ELF-1 (cell line): ENCODE results near the gene SLC2A1.

Source experiments
- DNase-seq: peaks from one replicate; pipeline ENCODE4 v3.0.0-alpha.2; 2016; ENCODE audit warnings: low read depth, low spot score

Gene SLC2A1

DNA sequence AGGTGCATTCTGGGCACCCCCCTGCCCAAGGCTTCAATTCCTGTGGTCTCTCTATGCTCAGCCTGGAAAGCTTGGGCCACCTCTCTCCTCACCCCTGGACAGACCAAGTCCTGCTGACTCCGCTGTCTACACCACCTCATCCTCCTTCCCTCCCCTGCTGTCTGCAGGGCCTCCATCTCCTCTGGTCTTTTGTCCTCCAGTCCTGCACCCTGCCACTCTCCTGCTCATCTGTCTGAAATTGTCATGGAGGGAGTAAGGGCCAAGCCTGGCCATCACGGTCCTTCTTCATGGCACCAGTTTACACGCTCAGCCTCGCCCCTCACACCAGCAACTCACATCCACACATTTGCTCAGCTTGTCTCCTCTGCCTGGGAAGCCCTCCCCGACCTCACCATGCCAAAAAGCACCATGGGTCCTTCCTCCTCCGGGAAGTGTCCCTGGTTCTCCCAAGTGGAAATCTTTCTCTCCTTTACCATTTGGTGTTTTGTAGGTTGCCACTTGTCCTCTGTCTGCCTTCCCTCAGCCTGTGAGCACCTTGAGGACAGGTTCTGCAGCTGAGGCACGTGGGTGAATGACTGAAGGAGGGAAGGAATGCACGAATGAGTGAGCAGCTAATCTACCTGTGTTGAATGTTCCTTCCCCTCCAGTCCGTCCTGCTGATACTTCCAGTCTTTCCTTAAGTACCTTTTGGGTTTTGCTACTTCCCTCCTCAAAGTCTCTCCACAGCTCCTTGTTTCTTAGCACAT is 2.1 kb upstream of the SLC2A1 start:
- peak; percentile 14 for DNase-seq

DNA sequence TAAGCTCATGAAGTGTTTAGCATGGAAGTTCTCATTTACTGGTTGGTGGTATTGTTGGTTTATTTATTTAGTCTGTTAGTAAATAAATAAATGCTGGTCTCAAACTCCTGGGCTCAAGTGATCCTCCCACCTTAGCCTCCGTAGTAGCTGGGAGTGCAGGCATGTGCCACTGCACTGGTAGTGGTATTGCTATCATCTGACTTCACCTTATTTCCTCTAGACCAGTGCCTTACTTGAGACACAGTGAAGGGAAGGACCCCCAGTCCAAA is 1.4 kb upstream of the SLC2A1 start:
- no peak for DNase-seq

DNA sequence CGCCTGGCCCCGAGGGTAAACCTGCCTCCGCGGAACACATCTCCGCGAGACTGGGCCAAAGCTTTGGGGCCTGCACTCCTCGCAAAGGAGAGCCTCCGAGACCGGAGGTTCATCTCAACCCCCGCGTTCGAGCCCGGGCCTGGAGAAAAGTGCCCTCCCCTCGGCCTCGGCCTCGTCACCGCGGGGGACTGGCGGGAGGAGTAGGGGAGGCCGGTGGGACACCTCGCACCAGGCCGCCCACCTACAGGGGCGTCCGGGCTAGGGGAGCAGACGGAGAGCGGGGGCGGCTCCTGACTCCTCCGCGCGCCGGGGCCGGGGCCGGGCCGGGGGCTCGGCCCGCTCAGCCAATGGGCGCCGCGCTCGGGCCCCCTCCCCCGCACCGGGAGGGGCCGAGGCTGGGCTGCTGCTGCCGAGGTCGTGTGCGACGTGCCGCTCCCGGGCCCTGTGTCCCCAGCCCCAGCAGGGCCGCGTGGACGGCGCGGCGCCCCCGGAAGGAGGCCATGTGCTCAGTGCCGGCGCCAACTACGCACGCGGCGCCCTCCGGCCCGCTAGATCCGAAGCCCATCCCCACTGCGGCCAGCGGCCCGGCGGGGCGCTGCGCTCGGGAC is 684 bp downstream of the SLC2A1 start:
- peak; percentile 57 for DNase-seq

DNA sequence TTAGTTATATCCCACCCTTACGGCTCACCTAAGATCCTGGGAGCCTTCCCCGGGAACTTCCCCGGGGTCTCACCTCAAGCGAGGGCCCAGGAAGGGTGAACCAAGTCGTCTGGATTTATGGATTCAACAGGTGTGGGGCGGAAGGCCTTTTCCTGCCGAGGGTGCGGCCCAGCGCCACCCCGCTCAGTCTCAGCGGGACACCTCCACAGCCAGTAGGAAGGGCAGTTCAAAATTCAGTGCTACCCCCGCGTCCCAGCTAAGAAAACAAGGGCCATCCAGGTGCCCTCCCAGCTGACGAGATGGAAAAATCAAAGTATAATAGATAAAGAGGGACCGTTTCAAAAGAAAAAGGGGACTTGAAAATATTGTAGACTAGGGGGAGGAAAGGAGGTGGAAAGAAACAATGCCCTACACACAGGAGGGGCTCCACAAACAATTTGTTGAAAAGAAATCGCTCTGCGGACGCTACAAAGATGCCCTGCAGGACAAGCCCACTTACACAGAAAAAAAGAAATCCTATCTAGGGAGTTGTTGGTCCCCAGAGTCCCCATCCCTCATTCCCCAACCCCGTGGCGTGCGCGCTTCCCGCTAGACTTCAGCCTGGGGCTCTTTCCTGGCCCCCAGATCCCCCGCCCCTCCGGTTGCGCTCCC is 1.3 kb downstream of the SLC2A1 start:
- peak; percentile 39 for DNase-seq

DNA sequence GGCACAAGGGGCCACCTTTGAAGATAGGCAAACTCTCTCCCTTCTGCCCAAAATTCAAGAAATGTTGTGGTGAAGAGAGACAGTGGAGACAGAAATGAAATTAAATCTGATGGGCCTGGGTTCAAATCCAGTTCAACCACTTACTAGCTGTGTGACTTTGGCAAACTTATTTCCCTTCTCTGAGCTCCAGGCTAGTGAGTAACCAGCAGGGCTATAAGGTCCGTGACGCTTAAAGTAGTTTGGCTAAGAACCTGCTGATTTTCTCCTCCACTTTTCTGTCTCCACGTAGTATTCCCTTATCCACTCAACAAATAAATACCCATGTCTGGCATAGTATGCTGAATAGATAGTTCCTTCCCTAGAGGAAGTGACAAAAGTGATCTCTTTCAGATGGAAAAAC is 1.9 kb downstream of the SLC2A1 start:
- no peak for DNase-seq

DNA sequence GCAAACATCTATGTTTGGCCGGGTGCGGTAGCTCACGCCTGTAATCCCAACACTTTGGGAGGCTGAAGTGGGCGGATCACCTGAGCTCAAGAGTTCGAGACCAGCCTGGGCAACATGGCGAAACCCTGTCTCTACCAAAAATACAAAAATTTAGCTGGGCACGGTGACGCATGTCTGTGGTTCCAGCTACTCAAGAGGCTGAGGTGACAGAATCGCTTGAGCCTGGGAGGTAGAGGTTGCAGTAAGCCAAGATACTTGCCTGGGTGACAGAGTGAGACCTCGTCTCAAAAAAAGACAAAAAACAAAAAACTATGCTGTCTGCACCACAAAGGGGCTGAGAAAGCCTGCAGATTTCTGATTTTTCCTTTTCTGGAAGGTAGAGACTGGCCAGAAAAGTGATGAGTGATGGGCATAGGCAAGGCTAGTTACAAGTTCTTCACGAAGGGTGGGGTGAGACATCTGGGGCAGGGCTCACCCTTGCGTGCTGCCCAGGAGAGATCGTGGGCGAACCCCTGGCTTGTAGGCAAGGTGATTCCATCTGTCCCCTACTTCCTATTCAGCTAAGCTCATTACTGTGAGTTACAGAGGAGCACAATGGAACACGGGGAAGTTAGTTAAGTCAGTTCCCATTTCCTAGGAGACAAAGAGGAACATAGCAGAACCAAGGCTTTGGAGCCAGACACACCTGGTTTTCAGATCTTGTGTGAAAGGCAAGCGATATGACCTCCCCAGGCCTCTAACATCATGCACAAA is 3.2 kb downstream of the SLC2A1 start:
- peak; percentile 8 for DNase-seq

DNA sequence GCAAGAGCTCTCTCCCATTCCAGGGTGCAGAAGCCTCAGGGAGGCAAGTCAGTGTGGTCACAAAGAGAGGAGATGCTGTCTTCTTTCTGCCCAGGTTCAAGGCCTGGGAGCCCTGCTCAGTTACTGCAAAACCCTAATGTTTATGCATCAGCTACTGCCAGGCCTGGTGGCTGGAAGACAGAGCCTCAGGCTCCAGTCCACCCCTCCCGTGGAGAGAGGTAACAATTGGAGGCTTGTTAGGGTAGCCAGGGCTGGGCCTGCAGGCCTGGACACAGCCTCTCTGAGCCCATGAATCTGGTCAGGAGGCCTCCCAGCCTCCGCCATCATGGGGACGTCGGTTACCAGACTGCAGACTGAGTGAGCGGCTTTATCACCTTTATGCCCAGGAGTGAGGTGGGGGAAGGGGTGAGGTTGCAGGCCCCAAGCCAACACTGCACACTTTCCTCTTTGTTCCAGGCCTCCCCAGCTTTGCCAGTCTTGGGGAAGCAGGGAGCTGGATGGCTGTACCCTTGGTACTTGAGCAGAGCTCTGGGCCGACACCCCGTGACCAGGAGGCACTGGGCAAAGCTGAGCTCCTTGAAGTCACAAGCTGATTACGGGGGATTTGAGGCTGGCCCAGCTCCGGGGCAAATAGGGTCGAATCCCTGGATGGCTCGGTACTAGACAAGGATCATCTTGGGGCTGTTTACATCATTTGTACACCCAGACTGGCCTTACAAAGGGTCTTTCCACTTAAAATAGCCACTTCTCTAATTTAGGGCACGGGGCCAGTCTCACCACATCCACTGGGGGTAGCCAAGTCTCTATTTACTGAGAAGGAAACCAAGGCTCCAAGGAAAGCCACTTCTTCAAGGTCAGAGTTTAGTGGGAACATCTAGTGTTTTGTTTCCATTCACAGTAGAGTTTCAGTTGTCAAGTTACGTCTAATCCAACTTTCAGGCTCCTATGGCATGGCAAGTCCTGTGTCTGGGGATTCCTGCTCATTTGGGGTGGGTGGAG is 5.2 kb downstream of the SLC2A1 start:
- peak; percentile 56 for DNase-seq

DNA sequence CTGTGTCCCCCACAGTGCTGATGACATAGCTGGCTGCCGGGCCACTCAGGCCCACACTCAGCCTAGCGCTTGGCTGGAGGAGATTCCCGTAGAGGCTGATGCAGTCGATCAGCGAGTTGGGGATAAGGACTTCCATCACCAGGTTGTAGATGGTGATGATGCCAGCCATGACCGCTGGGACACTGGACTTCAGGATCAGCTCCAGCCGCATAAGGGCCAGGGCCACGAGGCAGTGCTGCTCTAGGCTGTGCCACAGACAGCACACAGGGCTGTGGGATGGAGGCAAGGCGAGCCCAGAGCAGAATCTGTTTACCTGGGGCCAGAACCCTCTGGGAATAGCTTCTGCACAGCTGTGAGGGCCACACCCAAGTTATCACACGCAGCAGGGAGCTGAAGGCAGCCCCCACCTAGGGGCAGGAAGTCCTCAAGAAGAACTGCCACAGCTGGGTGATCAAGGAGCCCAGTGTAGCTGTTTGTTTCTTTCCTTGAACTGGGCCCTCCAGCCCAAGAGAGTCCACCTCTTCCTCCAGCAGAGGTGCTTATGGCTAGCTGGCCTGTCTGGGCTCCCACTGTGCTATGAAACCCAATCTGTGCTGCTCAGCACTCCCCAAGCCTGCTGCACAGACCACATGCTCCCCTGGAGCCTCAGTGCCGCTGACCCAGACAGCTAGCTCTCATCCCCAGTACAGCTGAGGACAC is 6.2 kb downstream of the SLC2A1 start:
- DNase-seq: no peak

DNA sequence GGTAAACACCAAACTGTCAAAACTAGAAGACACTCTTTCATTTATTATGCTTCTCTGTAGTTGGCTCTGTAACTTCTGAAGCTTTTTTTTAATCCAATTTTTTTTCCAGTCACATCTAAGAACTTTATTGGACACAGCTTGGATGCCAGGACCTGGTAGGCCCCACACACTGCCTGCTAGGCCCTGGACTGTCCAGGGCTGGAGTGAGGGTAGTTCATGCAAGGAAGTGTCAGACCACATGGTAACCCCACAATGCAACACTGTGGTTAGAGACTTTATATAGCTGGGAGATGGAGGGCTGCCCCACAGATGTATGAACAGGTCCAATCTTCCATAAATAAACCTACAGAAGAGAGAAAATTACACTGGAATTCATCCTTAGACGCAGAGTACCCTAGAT is 7.1 kb downstream of the SLC2A1 start:
- DNase-seq: peak; percentile 6

DNA sequence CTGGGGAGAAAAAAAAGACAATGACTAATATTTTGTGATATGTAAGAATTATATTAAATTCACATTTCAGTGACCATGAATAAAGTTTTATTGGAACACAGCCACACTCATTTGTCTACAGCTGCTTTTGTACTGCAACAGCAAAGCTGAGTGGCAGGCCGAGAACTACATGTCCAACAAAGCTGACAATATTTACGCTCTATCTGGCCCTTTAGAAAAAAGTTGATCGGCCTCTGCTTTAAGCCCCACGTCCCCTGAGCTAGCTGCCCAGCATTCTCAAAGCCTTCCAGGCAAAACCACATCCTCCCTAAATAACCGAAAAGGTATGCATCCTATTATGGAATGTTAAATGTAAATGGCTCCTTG is 8.6 kb downstream of the SLC2A1 start:
- no peak for DNase-seq

DNA sequence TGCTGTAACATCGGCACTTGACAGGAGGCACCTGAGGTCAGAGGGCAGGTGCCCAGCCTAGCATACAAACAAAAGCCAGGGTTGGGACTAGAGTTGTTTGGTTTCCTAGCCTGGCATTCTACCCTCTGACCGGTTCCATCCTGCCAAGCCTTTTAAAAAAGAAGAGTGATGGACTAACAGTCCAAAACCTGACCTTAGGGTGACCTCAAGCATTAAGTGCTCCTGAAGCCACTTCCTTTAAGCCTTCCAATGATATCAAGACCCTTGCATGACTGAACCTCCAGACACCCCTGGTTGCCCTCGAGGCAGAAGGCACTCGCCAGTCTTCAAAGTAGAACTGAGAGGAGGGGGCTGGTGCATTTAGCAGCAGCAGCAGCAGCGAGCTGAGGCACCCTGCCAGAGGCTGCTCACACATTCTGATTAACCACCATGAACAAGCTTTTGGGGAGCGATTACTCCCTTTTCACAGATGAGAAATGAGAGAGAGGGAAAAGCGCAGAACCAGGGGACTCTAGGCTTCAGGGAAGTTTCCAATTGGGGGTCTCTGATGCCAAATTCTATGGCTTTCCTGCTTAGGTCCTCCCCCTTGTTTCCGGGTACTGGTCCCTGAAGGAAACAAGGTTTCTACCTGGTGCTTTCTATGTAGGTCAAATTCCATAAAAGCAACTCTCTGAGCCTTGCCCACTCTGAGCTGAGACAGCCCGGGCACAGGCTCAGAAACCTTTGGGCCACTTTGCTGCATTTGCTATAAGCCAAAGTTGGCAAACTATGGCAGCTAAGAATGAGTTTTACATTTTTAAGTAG is 9.2 kb downstream of the SLC2A1 start:
- DNase-seq: peak; percentile 76

DNA sequence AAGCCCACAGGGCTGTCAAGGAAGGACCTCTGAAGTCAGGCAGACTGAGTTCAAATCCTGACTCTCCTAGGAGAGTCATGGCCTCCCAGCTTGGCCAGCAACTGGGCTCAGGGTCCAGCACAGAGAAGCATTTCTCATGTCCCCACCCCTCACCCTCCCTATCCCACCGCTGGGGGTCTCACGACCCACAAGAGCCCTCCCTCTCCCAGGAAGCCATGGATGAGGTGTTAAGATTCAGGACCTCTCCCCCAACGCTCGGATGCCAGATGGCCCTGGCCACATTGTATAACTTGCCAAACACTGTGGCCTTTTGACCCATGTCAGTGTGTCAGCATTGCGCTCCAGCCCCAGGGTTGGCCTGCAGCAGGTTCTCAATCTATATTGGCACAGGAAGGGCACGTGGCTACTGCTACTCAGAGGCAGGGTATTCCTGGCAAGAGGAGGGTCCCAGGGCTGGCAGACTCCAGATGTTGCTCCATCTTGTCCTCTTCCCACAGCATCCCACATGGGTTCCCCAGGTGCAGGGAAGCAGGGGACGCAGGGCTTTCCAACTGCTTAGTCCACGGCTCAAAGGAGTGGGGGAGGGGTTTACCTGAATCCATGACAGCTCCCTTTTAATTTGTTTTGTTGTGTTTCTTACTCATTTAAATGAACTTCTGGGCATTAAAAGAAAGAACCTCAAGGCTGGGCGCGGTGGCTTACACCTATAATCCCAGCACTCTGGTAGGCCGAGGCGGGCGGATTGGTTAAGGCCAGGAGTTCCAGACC is 10.5 kb downstream of the SLC2A1 start:
- no peak for DNase-seq

DNA sequence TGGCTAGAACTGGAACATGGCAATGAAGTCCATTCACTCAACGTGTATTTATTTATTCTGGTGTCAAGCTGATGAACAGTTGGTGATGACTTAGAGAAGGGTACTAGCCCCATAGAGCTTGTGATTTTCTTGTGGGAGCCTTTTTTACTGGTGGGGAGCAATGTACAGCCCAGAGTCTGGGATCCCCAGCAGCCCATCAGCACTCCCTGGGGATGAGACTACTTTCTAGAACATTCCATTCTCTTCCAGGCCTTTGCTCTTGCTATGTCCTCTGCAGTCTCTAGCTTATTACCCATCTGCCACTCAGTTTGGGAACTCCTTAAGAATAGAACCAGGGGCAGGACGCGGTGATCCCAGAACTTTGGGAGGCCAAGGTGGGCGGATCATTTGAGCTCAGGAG is 11.6 kb downstream of the SLC2A1 start:
- no peak for DNase-seq

DNA sequence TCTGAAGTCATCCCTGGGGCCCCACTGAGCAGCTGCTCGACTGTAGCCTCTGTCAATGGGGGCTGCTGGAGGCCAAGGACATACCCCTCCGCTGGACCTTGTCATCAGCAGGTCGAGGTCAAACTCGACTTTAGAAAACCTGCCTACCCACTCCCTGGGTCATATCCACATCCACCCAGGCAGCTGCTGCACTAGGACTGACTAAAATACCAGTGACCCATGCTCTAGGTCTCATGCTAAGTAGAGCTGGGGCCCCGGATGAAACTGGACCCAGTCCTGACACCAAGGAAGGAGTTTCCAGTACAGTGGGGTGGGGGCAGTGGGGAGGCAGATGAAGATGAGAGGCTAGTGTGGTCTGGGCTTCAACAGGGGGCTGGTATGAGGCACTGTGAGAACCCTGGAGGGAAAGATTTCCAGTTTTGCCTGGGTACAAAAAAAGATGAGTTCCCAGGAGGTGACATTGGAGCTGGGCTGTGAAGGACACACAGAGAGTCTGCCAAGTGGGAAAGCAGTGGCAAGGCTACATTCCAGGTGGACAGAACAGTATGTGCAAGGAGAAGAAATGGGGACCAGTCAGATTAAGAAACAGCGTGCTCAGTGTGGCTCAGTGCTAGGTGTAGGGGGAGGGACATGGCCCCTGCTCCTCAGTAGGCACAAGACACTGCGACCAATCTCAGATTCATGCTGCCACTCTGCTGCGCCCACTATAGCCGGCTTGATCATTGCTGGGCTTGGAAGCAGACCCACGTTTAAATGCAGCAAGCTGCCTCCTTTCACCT is 12.4 kb downstream of the SLC2A1 start:
- no peak for DNase-seq

DNA sequence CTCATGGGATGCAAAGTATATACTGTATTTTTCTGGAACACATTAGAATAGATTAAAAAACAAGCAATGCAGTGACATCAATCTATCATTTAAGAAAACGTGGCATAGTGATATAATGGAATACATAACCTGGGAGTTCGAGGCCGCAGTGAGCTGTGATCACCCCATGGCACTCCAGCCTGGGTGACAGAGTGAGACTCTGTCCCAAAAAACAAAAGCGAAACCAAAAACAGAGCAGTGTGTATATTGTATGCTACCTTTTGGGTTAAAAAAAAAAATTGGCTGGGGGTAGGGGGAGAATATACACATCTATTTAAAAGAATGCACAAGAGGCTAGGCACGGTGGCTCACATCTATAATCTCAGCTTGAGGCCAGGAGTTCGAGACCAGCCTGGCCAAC is 13.5 kb downstream of the SLC2A1 start:
- DNase-seq: no peak

DNA sequence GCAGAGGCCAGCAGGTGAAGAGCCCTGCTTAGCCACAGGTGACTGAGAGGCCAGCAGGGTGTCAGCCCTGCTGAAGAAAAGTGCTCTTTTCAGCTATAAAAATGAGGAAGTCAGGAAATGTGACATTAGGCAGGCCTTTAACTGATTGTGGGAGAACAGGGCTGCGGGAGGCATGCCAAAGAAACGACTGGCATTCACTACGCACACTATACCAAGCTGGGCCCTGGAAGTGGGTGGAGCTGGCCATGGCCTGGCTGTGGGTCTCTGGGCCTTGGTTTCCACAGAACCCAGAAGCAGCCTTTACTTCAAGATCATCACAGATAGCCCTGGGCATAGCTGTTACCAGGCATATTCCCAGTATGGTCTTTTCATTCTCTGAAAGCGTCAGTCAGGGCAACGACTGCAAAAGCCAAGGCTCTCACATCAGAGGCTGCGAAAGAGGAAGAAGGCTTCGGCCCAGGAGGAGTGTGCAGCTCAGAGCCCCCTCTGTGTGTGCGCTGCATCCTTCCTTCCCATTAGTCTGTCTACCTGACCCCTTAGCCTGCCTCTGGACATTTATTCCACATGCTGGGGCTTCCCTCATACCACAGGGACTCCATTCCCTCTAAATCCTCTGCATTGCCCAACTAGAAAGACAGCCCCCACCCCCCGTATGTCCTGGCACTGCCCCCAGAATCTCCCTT is 14.3 kb downstream of the SLC2A1 start:
- no peak for DNase-seq

DNA sequence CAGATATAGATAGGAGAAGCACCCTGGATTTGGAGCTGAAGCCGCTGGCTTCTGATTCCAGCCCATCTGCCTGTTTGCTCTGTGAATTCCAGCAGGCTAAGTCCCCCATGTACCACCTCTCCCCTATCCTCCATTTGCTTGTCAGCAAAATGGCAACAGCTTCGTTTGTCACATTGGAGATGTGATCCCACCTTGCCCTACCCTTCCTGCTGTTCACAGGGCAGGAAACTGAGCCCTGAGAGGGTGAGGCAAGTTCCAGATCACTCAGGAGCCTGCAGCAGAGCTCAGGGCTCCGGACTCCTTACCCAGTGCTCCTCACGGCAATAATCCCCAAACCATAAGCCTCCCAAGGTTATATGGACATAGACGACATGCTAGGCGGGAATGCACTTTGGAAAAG is 14.9 kb downstream of the SLC2A1 start:
- no peak for DNase-seq

DNA sequence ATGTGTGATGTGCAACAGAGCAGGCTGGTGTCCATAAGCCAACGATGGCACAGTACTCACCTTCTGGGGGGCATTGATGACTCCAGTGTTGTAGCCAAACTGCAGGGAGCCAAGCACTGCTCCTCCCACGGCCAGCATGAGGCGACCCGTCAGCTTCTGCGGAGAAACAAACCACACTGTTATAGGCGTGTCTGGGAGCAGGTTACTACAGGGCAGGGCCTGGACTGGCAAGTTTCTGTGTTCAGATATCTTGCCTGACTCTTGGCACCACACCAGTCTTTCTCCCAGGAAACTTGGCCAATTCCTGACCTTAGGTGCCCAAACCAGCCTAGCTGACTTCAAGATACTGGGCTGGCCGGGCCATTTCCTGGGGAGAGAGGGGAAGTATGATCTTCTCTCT is 15.5 kb downstream of the SLC2A1 start:
- DNase-seq: no peak
